GM18498 (cell line): ENCODE data around the gene RBM4.
"Not testable (repeated sequence)": the region's sequence is repeated elsewhere in the genome, so short reads cannot be mapped to it uniquely, and the experiment has no call there.

Experiments used
- ATAC-seq: cut with Tn5 transposase; IDR thresholded peaks from one replicate; pipeline ENCODE4 v1.9.1; 2021; ENCODE audit warnings: mild to moderate bottlenecking, moderate library complexity; ENCODE audit not compliant: unreplicated experiment

Gene RBM4, protein sequence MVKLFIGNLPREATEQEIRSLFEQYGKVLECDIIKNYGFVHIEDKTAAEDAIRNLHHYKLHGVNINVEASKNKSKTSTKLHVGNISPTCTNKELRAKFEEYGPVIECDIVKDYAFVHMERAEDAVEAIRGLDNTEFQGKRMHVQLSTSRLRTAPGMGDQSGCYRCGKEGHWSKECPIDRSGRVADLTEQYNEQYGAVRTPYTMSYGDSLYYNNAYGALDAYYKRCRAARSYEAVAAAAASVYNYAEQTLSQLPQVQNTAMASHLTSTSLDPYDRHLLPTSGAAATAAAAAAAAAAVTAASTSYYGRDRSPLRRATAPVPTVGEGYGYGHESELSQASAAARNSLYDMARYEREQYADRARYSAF

DNA sequence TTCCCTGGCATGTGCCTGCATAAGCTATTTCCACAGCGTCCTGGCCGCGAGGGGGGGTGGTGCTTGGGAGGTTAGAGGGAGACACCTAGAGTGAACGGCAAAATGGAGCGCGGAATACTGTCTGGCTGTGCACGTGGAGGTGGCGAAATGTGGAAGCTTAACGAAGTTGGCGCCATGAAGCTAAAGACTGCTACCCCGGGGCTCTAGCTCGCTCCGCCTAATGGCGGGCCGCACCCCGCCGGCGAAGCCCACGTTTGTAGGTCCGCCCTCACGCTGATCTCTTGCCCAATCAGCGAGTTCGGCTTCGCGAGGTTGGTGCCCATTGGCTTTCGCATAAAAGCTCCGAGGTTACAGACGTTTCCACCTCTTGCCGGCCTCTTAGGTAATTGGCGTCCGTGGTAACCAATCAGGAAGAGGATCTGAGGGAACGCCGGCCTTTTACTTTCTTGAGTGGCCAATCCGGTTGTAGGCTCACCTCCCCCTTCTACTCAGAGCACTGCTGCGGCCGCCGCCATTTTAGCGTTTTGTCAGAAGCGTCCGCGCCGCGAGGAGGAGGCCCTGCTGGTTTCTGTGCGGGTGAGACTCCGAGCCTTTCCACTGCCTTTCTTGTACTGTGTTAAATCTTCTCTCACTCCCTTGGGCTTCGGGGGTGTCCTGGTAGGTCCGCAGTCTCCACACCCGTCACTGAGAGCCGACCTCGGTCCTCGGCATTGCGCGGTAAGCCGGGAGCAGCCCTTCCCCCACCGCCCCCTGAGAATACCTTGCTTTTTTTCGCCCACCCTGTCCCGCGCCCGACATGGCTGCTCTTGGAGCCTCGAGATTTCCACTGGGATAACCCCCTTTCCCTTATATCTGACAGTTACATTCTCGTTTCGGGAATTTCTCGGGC, at the start of gene RBM4:
RBM4 (plus strand) TSS at position 527 of the 889 bp plus-strand sequence. CDS start 1,009 bp downstream, outside the sequence.
- peak; percentile 96 for ATAC-seq

DNA sequence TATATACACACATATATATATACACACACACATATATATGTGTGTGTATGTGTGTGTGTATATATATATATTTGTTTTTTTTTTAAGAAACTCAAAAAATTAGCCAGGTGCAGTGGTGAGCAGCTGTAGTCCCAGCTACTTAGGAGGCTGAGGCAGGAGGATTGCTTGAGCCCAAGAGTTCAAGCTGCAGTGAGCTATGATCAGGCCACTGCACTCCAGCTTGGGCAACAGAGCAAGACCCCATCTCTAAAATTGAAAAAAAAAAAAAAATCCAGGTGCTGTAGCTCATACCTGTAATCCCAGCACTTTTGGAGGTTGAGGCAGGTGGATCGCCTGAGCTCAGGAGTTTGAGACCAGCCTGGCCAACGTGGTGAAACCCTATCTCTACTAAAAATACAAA, 49.2 kb upstream of the RBM4 start:
- ATAC-seq = not testable (repeated sequence)

DNA sequence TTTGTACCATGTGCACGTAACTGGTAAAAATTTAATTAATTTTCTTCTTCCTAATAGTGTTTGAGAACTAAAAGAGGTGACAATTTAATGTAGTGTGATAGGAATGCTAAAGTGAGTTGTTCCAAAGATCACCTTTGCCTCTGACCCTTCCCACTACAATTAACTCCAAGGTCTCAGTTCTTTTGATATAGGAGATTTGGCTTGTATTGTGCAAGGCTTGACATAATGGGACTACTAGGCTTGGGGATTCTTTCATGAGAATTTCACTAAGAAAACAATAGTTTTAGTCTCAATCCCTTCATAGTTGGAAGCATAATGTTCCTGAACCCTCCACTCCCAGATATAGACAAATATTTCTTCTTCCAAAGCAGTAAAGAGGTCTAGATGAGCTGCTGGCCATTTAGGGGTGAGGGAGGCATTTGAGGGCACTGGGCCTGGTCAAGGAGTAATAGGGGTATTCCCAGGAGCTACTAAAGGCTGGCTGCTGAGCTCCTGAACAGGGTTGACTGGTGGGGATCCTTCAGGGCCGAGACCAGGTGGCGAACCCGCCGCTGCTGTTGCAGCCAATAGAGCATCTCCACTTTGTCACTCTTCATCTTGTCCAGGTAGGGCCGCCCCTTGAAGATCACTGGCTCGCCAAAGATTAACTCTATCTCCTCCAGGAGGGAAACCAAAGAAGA, 48.4 kb upstream of the RBM4 start:
- no peak for ATAC-seq

DNA sequence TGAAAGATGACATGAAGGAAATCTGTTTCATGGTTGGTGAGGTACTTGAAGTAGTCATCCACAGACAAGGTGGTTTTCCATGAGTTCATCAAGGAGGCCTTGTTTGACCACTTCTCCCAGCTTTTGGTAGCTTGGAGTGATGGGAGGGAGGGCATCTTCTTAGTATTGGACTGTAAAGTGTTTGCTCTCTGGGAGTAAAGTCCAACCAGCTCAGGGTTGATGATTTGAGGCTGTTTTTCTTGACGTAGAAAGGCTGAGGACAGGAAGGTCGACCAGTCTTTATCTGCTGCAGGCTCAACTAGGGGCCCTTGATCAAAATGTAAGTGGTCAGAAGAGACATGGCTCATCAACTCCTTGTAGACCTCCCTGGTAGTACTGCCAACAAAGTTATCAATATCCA, 47.3 kb upstream of the RBM4 start:
- ATAC-seq = no peak

DNA sequence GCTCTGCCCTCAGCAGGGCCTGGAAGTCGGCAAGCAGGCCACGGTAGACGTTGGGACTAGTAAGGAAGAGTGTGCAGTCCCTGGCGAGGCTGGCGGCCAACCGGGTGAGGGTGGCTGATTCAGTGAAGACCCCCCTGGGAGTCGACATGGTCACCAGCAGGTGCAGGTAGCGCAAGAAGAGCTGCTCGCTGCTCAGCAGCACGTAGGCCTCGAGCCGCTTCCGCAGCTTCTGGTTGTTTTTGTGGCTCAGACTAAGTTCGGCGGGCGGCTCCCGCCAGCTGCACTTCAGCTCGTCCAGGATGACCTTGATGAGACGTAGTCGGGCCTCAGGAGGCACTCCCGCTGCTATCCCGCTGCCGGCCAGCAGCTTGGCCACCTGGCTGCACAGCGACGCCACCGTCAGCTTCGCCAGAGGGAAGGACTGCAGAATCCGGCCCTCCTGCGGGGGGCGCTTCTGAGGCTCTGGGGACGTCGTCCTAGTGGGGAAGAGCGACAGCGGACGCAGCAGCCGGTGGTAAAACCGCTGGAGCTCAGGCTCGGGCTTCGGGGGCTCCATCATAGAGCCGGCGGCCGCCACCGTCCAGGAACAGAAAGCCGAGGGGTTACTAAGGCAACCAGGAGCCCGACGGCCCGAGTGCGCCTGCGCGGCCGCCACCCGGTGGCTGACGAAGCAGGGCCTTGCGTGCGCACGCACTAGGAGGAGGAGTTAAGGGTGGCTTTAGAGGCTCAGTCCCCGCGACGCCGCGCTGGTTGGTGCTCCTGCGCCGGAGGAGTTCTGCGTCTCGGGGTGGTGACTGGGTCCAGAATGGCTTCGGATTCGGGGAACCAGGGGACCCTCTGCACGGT, 45.8 kb upstream of the RBM4 start, which contains the start of the genes CCDC87 and CCS:
CCDC87 (minus strand) TSS at position 607 of the 846 bp plus-strand sequence; CDS start at position 559, 48 bp downstream.
CCS (plus strand) TSS at position 729 of the 846 bp plus-strand sequence; CDS start at position 806, 77 bp downstream.
- ATAC-seq = peak; percentile 89

DNA sequence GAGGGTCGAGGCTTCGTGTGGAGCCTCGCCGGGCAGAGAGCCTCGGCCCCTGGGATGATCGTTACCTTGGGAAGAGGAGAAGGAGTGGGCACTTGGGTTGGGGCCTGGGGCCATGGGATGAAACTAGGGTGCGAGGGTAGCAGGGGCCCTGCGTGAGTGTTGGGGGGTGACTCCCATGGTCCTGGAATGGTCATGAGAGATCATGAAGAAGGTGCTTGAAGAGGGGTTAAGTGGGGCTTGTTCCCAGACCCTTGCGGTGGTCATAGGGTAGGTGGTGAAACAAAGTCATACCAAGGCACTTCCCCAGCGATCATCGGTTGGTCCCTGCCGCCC, 45.2 kb upstream of the RBM4 start:
- peak; percentile 23 for ATAC-seq

DNA sequence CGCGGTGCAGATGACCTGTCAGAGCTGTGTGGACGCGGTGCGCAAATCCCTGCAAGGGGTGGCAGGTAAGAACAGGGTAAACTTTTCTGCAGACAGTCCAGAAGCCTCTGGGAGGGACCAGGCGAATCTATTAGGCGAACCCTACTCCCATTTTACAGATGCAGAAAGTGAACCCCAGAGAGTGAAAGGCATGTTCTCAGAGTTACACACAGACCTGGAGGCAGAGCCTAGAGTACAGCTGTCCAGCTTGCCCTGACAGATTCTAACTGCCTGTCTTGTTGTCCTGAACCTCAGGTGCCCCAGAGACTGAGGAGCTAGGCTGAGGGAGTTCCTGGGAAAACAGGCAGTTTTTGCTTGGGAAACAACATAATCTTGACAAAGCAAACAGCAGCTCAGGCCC, 44.9 kb upstream of the RBM4 start:
- no peak for ATAC-seq

DNA sequence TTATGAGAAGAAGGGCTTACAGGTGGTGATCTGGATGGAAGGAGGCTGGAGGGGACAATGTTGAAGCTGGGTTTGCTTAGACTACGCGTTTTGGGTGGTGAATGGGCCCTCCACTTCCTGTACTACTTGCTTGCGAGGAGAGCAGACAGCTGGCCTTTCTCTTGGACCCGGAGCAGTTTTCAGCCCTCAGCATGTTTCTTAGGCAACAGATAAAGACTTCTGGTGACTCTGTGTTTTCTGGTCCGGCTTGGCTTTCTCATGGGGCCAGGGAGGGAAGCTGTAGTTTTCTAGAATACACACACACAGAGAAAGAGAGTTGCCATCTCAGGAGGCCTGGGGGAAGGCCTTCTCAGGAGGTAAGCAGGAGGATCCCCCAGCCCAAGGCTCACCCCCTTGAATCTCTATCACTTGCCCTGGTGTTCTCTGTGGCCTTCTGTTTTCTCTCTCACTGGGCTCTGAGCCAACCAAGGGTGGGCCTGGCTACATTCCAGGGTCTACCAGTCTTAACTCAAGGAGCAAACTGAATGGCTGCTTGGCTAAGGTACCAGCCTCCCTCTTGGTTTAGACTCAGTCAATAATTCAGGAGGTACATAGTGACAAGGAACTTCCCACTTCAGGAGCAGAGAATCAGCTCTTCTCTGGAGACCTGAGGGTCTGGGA, 43.1 kb upstream of the RBM4 start:
- ATAC-seq = no peak

DNA sequence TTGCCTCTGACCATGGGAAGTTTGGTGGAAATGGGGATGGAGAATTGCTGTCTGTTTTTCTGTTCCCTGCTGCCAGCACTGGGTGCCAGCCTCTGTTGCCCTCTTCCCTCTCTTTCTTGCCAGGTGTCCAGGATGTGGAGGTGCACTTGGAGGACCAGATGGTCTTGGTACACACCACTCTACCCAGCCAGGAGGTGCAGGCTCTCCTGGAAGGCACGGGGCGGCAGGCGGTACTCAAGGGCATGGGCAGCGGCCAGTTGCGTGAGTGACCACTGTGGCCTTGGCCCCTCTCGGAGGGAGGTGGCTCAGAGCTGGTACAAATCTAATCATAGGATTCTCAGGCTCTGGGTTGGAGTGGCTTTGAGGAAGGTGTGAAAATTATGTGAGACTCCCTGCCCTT, 39.5 kb upstream of the RBM4 start:
- no peak for ATAC-seq

DNA sequence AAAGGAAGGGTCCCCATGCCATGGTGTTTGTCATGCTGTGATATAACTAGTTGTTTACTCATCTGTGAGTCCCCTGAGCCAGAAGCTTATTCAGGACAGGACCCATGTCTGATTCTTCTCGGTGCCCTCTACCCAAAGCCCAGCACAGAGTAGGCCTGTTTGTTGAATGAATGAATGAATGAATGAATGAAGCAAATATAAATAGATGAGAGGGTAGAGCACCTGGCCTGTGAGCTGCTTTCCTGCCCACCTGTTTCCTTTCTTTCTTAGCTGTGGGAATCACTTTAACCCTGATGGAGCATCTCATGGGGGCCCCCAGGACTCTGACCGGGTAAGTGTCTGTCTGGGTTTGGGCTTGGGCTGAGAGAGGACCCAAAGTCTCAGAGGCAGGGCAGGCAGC, 38.3 kb upstream of the RBM4 start:
- ATAC-seq = no peak

DNA sequence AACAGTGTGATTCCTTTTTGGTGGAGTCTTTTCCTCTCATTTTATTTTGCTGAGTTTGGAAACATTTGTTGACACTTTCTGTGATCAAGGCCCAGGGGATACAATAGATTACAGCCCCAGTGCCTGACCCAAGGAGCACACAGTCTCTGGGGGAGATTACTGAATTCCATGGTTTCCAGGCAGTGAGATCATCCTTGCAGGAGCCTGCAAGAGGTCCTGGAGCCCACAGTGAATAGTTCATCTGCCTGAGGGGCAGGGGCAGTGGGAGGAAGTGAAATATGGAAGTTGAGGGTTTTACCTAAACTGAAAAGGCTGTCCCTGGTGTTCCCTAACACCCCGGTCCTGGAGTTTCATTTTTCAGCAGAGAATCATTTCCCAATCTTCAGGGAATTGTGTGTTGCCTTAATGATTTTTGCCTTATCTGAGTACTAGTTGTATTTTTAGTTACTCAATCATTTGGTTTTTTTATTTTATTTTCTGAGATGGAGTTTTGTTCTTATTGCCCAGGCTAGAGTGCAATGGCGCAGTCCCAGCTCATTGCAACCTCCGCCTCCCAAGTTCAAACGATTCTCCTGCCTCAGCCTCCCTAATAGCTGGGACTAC, 37.8 kb upstream of the RBM4 start:
- ATAC-seq = no peak

DNA sequence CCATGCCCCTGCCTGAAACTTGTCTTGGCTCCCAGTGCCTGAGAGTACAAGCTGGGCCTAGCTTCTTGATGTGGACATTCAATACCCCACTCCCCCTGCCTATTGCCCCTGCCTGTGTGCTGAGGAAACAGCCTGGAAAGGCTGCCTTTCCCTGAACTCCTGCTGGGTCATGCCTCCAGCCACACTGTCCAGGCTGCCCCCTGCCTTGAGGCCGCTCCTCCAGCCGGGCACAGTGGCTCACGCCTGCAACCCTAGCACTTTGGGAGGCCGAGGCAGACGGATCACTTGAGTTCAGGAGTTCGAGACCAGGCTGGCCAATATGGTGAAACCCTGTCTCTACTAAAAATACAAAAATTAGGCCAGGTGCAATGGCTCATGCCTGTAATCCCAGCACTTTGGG, 35.4 kb upstream of the RBM4 start:
- ATAC-seq = no peak

DNA sequence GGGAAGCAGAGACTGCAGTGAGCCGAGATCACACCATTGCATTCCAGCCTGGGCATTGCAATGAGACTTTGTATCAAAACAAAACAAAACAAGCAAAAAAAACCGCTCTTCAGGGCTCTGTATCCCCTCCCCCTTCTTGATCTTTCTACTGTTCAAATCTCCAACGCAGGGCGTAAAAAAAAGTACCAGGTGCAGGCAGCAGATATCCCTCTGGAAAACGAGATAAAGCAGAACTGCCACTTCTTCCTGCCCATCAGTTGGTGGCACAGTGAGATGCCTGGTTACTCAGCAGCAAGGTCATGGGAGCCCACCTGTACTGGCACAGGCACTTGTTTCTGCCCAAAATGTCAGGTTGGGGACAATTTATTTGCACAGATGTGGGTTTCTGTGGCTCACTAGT, 34.3 kb upstream of the RBM4 start:
- no peak for ATAC-seq

DNA sequence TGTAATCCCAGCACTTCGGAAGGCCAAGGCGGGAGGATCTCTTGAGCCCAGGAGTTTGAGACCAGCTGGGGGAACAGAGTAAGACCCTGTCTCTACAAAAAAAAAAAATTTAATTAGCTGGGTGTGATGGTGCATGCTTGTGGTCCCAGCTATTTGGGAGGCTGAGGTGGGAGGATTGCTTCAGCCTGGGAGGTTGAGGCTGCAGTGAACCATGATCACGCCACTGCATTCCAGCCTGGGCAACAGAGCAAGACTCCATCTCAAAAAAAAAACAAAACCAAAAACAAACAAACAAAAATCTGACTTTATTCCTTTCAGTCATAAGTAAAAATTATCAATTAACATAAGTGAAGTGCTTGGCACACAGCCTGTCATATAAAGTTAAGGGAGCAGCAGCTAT, 31.9 kb upstream of the RBM4 start:
- not testable (repeated sequence) for ATAC-seq

DNA sequence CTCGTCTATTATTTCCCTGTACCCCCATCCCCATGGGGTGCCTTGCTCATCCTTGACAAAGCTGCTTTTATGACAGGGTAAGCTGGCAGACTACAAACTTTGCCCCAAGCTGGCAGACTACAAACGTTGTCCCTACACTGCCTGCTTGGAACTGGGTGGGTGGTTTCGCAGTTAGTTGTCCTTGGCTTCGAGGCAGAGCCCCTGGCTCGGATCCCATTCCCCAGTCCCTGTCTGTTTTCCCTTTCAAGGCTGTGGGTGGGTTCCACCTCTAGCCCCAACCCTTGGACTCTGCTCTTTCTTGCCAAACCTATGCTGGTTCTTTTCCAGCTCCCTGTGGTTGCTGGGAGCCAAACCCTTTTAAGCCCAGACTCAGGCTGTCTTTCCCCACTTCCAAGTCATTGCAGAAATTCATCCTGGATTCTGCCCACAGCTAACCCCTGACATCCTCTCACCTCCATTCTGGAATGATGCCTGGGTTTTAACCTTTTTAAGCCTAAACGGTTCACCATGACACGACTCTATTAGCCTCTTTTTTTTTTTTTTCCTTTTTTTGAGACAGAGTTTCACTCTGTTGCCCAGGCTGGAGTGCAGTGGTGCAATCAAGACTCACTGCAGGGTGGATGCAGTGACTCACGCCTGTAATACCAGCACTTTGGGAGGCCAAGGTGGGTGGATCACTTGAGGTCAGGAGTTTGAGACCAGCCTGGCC, 31.2 kb upstream of the RBM4 start:
- ATAC-seq = no peak

DNA sequence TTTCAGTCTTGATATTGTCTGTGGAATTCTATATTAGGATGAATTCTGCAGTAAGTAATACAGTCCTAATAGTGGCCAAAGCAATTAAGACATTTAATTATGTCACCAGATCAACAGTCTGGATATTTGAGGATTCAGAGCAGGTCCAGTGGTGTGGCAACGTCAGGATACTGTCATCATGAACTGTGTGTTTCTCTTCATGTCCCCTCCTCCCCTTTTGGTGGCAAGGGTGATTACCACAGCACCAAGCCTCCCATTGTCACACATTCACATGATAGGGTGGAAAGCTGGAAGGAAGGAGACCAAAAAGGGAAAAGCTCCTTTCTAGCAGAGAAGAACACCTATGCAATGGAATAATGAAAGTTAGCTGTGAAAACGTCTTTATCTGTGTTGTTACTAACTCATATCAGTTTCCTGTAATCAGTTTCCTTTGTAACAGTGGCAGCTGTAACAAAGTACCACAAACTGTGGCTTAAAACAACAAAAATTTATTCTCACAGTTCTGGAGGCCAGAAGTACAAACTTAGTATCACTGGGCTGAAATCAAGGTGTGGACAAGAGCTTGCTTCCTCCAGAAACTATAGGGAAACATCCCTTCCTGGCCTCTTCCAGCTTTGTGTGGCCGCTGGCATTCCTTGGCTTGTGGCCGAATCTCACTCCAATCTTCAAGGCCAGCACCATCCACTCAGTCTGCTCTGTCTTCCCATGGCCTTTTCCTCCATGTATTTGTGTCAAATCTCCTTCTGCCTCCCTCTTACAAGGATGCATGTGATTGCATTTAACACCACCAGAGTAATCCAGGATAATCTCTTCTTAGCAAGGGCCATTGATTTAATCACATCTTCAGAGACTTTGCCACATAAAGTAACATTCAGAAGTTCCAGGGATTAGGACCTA, 28.5 kb upstream of the RBM4 start:
- ATAC-seq = no peak

DNA sequence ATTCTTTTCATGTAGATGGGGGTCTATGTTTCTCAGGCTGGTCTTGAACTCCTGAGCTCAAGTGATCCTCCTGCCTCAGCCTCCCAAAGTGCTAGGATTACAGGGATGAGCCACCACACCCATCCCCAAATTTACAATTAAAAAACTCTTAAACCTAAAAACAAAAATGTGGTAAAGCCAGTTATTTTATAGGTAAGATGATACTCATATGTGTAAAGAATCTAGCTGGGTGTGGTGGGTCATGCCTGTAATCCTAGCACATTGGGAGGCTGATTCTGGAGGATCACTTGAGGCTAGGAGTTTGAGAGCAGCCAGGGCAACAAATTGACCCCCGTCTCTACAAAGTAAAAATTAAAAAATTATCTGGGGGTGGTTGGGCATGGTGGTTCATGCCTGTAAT, 26.0 kb upstream of the RBM4 start:
- no peak for ATAC-seq

DNA sequence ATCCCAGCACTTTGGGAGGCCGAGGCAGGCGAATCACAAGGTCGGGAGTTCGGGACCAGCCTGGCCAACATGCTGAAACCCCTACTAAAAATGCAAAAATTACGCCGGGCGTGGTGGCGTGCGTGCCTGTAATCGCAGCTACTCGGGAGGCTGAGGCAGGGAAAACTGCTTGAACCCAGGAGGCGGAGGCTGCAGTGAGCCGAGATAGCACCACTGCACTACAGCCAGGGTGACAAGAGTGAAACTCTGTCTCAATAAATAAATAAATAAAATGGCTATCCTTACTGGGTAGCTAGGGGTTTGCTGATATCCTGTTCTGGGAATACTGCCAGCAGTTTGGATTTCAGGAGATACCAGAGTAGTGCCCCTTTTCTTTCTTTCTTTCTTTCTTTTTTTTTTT, 24.4 kb upstream of the RBM4 start:
- ATAC-seq = no peak
